Measurements from ENCODE around the gene CGN. TPM values are rescaled to one million over a fixed set of nuclear protein-coding genes. Genes with fewer than 3 reads are reported as not detected.

CGN gene
- total and polyA plus RNA-seq, 2 of the 13 experiments (the other 11 are each of a cell fraction or from before 2014, with no cell fraction given): 0.75 to 0.81 TPM

GRCh38 chr1:151547119-151547899 is 36.1 kb downstream of the CGN start (continued):
- TF ChIP-seq ZNF407 (CRISPR knock-in tag; IDR thresholded peaks at IDR 0.05; ENCODE audit: not compliant biosample characterization): no peak
- no peak for TF ChIP-seq ZHX2 (IDR thresholded peaks at IDR 0.05; ENCODE audit: low read depth)
- TF ChIP-seq ZHX2 (CRISPR knock-in tag; IDR thresholded peaks at IDR 0.05; ENCODE audit: borderline replicate concordance): no peak
- 0 out of 2 replicates have a peak, but pooled peaks have one; percentile 42 for TF ChIP-seq CCDC6 (CRISPR knock-in tag; IDR thresholded peaks at IDR 0.05)
- TF ChIP-seq IKZF1 (IDR thresholded peaks at IDR 0.05): no peak
- no peak for TF ChIP-seq ZNF512 (CRISPR knock-in tag; IDR thresholded peaks at IDR 0.05)
- peak; percentile 82 for TF ChIP-seq JUND (CRISPR knock-in tag; IDR thresholded peaks at IDR 0.05)
- TF ChIP-seq GABPB1 (CRISPR knock-in tag; IDR thresholded peaks at IDR 0.05): 0 out of 2 replicates have a peak, but pooled peaks have one; percentile 26
- no peak for TF ChIP-seq SRSF1 (optimal IDR thresholded peaks at IDR 0.05; ENCODE audit: low read depth, low read length)
- TF ChIP-seq TEAD3 (CRISPR knock-in tag; optimal IDR thresholded peaks at IDR 0.05; ENCODE audit: borderline replicate concordance): peak; percentile 99
- no peak for TF ChIP-seq CCAR2 (optimal IDR thresholded peaks at IDR 0.05; ENCODE audit: low read depth, low read length)
- no peak for TF ChIP-seq KLF11 (CRISPR knock-in tag; IDR thresholded peaks at IDR 0.05)
- TF ChIP-seq ONECUT2 (CRISPR knock-in tag; IDR thresholded peaks at IDR 0.05): no peak
- no peak for TF ChIP-seq GATA4 (IDR thresholded peaks at IDR 0.05; ENCODE audit: borderline replicate concordance, low read depth)
